SK-N-SH (cell line): ENCODE data around the gene STK39. TPM values are rescaled to one million over a fixed set of nuclear protein-coding genes. Genes with fewer than 3 reads are reported as not detected.

Experiments used
- CTCF ChIA-PET: fragments of 300-600, 350-600 bp; formaldehyde crosslinking; extraction: SDS; loops from one replicate; lab custom pipeline; 2021; lab: Yijun Ruan, JAX
- POLR2A ChIA-PET: fragments of 350-600 bp; sonication (Branson Sonifier 250); formaldehyde crosslinking; extraction: SDS; loops from one replicate; lab custom pipeline; 2020; ENCODE audit warnings: antibody characterized with exemption, inconsistent platforms; lab: Yijun Ruan, JAX
- DNase-seq: peaks from one replicate; pipeline ENCODE4 v3.0.0; 2012
- H2AFZ ChIP-seq: fragments of 200-600 bp; sonication (generic); 2 replicates; pipeline ENCODE4 v1.8.1; 2016; ENCODE audit warnings: antibody characterized with exemption, mild to moderate bottlenecking, low read depth
- H3F3A ChIP-seq: fragments of 200-600 bp; sonication (generic); replicated peaks from 2 replicates; pipeline ENCODE3; 2016; ENCODE audit warnings: antibody characterized with exemption, mild to moderate bottlenecking; ENCODE audit not compliant: insufficient read depth
- H3K27ac ChIP-seq, 2 experiments: fragments of 200-500 bp in 1 of 2; fragments of 200-600 bp in 1 of 2; sonication (Bioruptor generic) in 1 of 2; sonication (generic), shearing (Covaris generic) in 1 of 2; 2 replicates each; pipeline versions ENCODE4 v1.5.1 to v1.6.1; 2014 to 2016; ENCODE audit warnings: low read depth in 2 of 2, inconsistent platforms in 1 of 2, low read length in 1 of 2, mild to moderate bottlenecking in 1 of 2, mixed read lengths in 1 of 2
- H3K27me3 ChIP-seq: fragments of 200-600 bp; sonication (generic), shearing (Covaris generic); 2 replicates; pipeline ENCODE4 v1.6.1; 2016; ENCODE audit warnings: mixed run types; ENCODE audit not compliant: insufficient read depth
- H3K36me3 ChIP-seq, 2 experiments: fragments of 200-500 bp in 1 of 2; fragments of 200-600 bp in 1 of 2; sonication (Bioruptor generic) in 1 of 2; sonication (generic) in 1 of 2; replicated peaks in 1 of 2; 2 replicates each; pipeline versions ENCODE3 to v1.5.1; 2014 to 2016; ENCODE audit warnings: low read length in 1 of 2, mild to moderate bottlenecking in 1 of 2; ENCODE audit not compliant: insufficient read depth in 2 of 2, control insufficient read depth in 1 of 2
- H3K4me1 ChIP-seq, 2 experiments: fragments of 200-500 bp in 1 of 2; fragments of 200-600 bp in 1 of 2; sonication (Bioruptor generic) in 1 of 2; sonication (generic), shearing (Covaris generic) in 1 of 2; 2 replicates each; pipeline versions ENCODE4 v1.5.1 to v1.6.1; 2014 to 2016; ENCODE audit warnings: low read depth in 1 of 2, low read length in 1 of 2, mixed run types in 1 of 2; ENCODE audit not compliant: insufficient read depth in 2 of 2, control insufficient read depth in 1 of 2
- H3K4me2 ChIP-seq: fragments of 200-600 bp; sonication (generic), shearing (Covaris generic); 2 replicates; pipeline ENCODE4 v1.6.1; 2017; ENCODE audit warnings: mixed run types
- H3K4me3 ChIP-seq, 2 experiments: fragments of 200-500 bp in 1 of 2; fragments of 200-600 bp in 1 of 2; sonication (Bioruptor generic) in 1 of 2; sonication (generic), shearing (Covaris generic) in 1 of 2; 2 replicates each; pipeline versions ENCODE4 v1.5.1 to v1.8.1; 2014 to 2016; ENCODE audit warnings: low read depth in 2 of 2, inconsistent platforms in 1 of 2, low read length in 1 of 2, mild to moderate bottlenecking in 1 of 2, mixed read lengths in 1 of 2, moderate library complexity in 1 of 2
- H3K79me2 ChIP-seq: fragments of 200-600 bp; sonication (generic); 2 replicates; pipeline ENCODE4 v1.8.1; 2017; ENCODE audit warnings: mild to moderate bottlenecking; ENCODE audit not compliant: insufficient read depth
- H3K9ac ChIP-seq: fragments of 200-600 bp; sonication (generic); 2 replicates; pipeline ENCODE4 v1.6.1; 2017; ENCODE audit warnings: mixed run types
- H3K9me2 ChIP-seq: fragments of 200-600 bp; sonication (generic); 2 replicates; pipeline ENCODE4 v1.6.1; 2017; ENCODE audit warnings: mixed run types
- H3K9me3 ChIP-seq: fragments of 200-600 bp; sonication (generic); 2 replicates; pipeline ENCODE4 v1.6.1; 2017; ENCODE audit warnings: mixed run types, mild to moderate bottlenecking, moderate library complexity
- H4K20me1 ChIP-seq: fragments of 200-600 bp; sonication (generic); 2 replicates; pipeline ENCODE4 v1.6.1; 2017; ENCODE audit warnings: mild to moderate bottlenecking, mixed run types; ENCODE audit not compliant: insufficient read depth
- CHD2 ChIP-seq: fragments of 150-350 bp; IDR thresholded peaks from 2 replicates; pipeline ENCODE4 v1.6.1; 2018; ENCODE audit warnings: low read length; ENCODE audit not compliant: partially characterized antibody
- GATA2 ChIP-seq: sonication (generic); formaldehyde crosslinking; IDR thresholded peaks from 2 replicates; pipeline ENCODE4 v1.5.0; 2020; ENCODE audit warnings: mild to moderate bottlenecking, missing genetic modification reagents
- MAX ChIP-seq: IDR thresholded peaks from 2 replicates; pipeline ENCODE4 v1.4.0; 2012; ENCODE audit warnings: low read depth
- MEF2A ChIP-seq: IDR thresholded peaks from 2 replicates; pipeline ENCODE4 v1.4.0; 2012; ENCODE audit warnings: low read depth, borderline replicate concordance
- NFIC ChIP-seq: IDR thresholded peaks from 2 replicates; pipeline ENCODE4 v1.4.0; 2012; ENCODE audit warnings: borderline replicate concordance
- NRF1 ChIP-seq: IDR thresholded peaks from 2 replicates; pipeline ENCODE4 v1.6.1; 2012; ENCODE audit warnings: low read depth, mild to moderate bottlenecking, low read length
- PBX3 ChIP-seq: IDR thresholded peaks from 2 replicates; pipeline ENCODE4; 2012
- POLR2AphosphoS5 ChIP-seq: IDR thresholded peaks from 2 replicates; pipeline ENCODE4 v1.6.1; 2012; ENCODE audit warnings: low read depth, low read length
- RAD21 ChIP-seq: IDR thresholded peaks from 2 replicates; pipeline ENCODE4 v1.6.1; 2012; ENCODE audit warnings: mild to moderate bottlenecking, low read length
- RFX5 ChIP-seq: IDR thresholded peaks from 2 replicates; pipeline ENCODE4 v1.6.1; 2012; ENCODE audit warnings: mild to moderate bottlenecking, improper control_type of control experiment, low read length
- RXRA ChIP-seq: IDR thresholded peaks from 2 replicates; pipeline ENCODE4 v1.4.0; 2012; ENCODE audit warnings: low read depth, mild to moderate bottlenecking, borderline replicate concordance
- SIN3A ChIP-seq: IDR thresholded peaks from 2 replicates; pipeline ENCODE4 v1.6.1; 2012; ENCODE audit warnings: low read depth, mild to moderate bottlenecking, low read length, moderate library complexity, borderline replicate concordance
- TAF1 ChIP-seq: IDR thresholded peaks from 2 replicates; pipeline ENCODE4 v1.6.1; 2012; ENCODE audit warnings: low read depth, mild to moderate bottlenecking, low read length, moderate library complexity, borderline replicate concordance
- TCF12 ChIP-seq: IDR thresholded peaks from 2 replicates; pipeline ENCODE4 v1.4.0; 2012
- TEAD4 ChIP-seq: IDR thresholded peaks from 2 replicates; pipeline ENCODE4 v1.4.0; 2012; ENCODE audit warnings: mild to moderate bottlenecking, borderline replicate concordance; ENCODE audit not compliant: insufficient read depth
- YY1 ChIP-seq: IDR thresholded peaks from 2 replicates; pipeline ENCODE4 v1.4.0; 2012; ENCODE audit warnings: low read depth, mild to moderate bottlenecking
- WGBS: methylation state at CpG from one replicate; pipeline ENCODE4 v1.1.6; 2017; ENCODE audit warnings: low lambda C conversion rate; 5-methylcytosine and 5-hydroxymethylcytosine counted together
- polyA plus RNA-seq, 3 experiments: library from polyadenylated mRNA; depleted of rRNA; stranded (reverse); fragments of >200 nt; gene quantifications; 2 replicates each; pipeline ENCODE4 v1.2.3, GENCODE V29; 2012

Gene STK39
- polyA plus RNA-seq, 1 of the 3 experiments (the other 2 are of a cell fraction): 9.6 TPM

- Histone ChIP-seq H3K27ac (no peak overlapping the region), H4K20me1 (no peaks in the 10 kb centered on the region), H3K36me3 (peaks cover 2 to 15% of the 10 kb centered on the region in 2 experiments), H3K79me2 (no peaks in the 10 kb centered on the region), H3K4me3 (no peak overlapping the region), H3K9me3 (no peaks in the 10 kb centered on the region), H3K27me3 (no peaks in the 10 kb centered on the region), H3K4me2 (no peak overlapping the region), H2AFZ (no peak overlapping the region), H3K9me2 (no peaks in the 10 kb centered on the region), H3K4me1 (peaks cover 20 to 27% of the 10 kb centered on the region in 2 experiments), H3F3A (no peaks in the 10 kb centered on the region), H3K9ac (no peak overlapping the region)
- no peak for DNase-seq
- WGBS: 95% methylated on average over 2 of the region's 2 CpGs
- CTCF ChIA-PET: no interaction called here
- POLR2A ChIA-PET: no interaction called here
- TF ChIP-seq TEAD4 (no peak), NRF1 (no peak), RXRA (no peak), YY1 (no peak), NFIC (no peak), PBX3 (no peak), POLR2AphosphoS5 (no peak), CHD2 (no peak), TCF12 (no peak), MAX (no peak)
These were observed 94.4 kb downstream of the STK39 start for GRCh38 chr2:168152902-168153530.

- Histone ChIP-seq H3K27ac (no peak overlapping the region), H3K9me2 (no peaks in the 10 kb centered on the region)
- ChIA-PET POLR2A (no interaction called here), CTCF (interaction anchor here (1.8 kb wide), 1 partner anchor 15 kb away, joined by 4 read pairs; no protein-coding TSS in a partner anchor)
- TF ChIP-seq MEF2A: no peak
- TF ChIP-seq TCF12: no peak
- TF ChIP-seq RFX5: no peak
- no peak for TF ChIP-seq TEAD4
- TF ChIP-seq GATA2: no peak
- TF ChIP-seq MAX: no peak
- TF ChIP-seq TAF1: no peak
- TF ChIP-seq SIN3A: no peak
- no peak for TF ChIP-seq RAD21
- no peak for TF ChIP-seq CHD2
- TF ChIP-seq, all 33 proteins: peak for 0
- Histone ChIP-seq H3K9ac (no peak overlapping the region), H3K79me2 (no peaks in the 10 kb centered on the region), H3K9me3 (no peaks in the 10 kb centered on the region), H3K4me3 (no peak overlapping the region), H3K27me3 (no peaks in the 10 kb centered on the region), H4K20me1 (no peaks in the 10 kb centered on the region), H2AFZ (no peak overlapping the region), H3K4me2 (no peak overlapping the region), H3K4me1 (peaks cover 0 to 25% of the 10 kb centered on the region in 2 experiments; a peak in 3 of 4 replicates), H3F3A (no peaks in the 10 kb centered on the region), H3K36me3 (peaks cover 2 to 15% of the 10 kb centered on the region in 2 experiments)
- 81% methylated on average over 6 of the region's 6 CpGs for WGBS
- DNase-seq: no peak
These were observed 97.4 kb downstream of the STK39 start for GRCh38 chr2:168149986-168150385.
